GM12801 (cell line): ENCODE data around the gene EEPD1.

ENCODE experiments used
- TF ChIP-seq, protein P1 (sequence below): IDR thresholded peaks from one replicate; pipeline ENCODE4 v1.5.1; 2011; ENCODE audit warnings: control low read depth; ENCODE audit not compliant: insufficient read length; ENCODE audit errors: extremely low read depth

EEPD1 gene

DNA sequence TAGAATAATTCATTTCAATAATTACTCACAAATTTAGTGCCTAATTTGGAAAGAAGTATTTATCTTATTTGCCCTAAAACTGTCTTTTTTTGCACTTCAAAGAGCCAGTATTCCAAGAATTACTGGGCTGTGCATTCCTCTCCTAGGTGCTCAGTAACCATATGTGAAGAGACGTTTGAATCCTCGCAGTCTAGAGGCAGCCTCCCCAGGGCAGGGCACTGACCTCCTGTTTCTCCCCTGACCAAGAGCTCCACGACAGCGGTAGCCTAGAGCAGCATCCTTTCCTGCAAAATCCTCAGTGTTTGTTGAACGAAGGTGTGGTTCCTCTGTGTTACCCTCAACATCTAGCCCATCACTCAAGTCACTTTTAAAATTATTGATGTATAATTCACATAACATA, 113.1 kb downstream of the EEPD1 start:
- TF ChIP-seq, protein P1, sequence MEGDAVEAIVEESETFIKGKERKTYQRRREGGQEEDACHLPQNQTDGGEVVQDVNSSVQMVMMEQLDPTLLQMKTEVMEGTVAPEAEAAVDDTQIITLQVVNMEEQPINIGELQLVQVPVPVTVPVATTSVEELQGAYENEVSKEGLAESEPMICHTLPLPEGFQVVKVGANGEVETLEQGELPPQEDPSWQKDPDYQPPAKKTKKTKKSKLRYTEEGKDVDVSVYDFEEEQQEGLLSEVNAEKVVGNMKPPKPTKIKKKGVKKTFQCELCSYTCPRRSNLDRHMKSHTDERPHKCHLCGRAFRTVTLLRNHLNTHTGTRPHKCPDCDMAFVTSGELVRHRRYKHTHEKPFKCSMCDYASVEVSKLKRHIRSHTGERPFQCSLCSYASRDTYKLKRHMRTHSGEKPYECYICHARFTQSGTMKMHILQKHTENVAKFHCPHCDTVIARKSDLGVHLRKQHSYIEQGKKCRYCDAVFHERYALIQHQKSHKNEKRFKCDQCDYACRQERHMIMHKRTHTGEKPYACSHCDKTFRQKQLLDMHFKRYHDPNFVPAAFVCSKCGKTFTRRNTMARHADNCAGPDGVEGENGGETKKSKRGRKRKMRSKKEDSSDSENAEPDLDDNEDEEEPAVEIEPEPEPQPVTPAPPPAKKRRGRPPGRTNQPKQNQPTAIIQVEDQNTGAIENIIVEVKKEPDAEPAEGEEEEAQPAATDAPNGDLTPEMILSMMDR: no peak

DNA sequence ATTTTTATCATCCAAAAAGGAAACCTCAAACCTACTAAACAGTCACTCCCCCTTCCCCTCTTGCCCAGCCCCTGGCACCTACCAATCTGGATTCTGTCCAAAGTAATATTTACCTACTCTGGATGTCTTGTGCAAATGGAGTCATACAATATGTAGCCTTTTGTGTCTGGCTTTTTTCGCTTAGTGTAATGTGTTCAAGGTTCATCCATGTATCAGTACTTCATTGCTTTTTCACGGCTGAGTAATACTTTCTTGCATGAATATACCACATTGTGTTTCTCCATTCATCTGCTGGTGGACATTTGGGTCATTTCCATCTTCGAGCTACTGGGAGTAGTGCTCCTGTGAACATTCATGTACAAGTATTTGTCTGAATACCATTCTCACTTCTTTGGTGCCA, 113.6 kb downstream of the EEPD1 start:
- TF ChIP-seq, protein P1: no peak

DNA sequence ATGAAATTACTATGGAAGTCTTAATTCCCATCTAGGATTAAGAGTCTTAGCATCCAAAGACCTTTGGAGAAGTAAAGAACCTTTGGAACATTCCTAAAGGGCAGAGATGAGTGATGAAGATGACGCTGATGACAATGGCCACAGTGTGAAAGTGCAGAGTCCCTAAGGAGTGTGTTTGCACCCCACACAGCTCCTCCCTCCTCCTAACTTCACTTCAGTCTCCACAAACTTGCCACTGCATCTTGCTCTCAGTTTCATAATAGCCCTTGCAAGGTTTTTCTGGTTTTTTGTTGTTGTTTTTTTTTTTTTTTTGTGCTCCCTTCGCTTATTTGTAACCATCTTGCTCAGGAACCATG, 119.1 kb downstream of the EEPD1 start:
- TF ChIP-seq, protein P1: no peak

DNA sequence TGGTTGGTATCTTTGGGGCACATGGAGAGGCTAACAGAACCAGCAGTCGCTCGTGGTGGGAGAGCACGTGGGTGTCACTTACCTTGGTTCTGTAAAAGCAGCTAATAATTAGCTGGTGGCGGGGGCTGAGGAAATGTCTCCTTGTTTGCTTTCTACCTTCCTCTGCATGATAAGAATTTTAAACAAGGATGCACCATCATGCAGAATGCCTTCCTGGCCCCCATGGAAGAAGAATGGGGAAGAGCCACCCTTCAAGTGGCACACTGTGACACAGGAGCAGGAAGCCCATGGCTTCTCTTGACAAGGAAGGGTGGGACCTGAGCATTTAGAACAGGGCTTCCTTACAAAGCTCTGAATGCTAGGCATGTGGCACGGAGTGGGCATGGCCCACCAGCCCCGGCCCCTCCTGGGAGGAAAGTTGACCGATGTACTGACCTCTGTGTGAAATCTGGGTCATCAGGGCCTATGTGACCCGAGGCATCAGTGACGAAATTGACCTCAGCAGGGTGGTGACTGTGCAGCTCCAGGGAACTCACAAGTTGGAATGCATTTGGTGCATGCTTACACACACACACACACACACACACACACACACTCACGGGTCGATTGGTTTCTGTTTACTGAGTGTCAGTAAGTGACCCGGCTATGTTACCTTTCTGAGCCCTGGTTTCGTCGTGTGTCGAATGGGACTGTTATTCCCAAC, 119.7 kb downstream of the EEPD1 start:
- TF ChIP-seq, protein P1: no peak

DNA sequence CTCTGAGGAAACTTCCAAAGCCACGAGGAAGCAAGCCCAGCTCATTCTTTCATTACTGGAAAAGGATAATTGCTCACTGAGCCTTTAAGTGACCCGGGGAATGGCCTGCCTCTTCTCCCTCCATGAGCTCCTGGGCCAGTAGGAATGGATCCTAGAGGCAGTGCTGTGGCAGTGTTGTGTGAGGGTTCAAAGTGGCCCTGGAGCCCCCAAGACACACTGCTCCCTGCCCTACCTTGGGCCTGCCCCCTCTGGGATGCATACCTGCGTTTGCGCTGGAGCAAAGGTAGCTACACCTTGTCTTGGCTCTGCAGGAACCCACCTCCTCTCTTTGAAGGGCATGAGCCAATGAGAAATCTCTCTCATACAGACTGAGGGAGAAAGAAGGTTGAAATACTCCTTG, 120.8 kb downstream of the EEPD1 start:
- TF ChIP-seq, protein P1: no peak

DNA sequence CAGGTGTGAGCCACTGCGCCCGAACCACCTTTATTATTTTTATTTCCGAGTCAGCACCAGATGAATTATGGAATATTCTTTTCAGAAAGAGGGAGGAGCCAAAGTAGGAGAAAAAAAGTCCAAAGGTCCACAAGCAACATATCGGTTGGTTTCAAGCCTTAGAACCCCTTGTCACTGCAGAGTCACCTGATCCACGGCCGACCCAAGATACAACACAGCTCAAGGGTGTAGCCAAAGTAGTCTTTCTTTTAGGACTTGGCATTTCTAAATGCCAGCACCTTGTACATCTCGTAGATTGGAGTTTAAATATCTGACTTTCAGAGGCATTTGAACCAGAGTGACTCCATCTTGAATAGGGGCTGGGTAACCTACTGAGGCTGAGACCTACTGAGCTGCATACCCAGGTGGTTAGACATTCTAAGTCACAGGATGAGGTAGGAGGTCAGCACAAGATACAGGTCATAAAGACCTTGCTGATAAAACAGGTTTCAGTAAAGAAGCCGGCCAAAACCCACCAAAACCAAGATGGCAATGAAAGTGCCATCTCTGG, 122.8 kb downstream of the EEPD1 start:
- TF ChIP-seq, protein P1: no peak

DNA sequence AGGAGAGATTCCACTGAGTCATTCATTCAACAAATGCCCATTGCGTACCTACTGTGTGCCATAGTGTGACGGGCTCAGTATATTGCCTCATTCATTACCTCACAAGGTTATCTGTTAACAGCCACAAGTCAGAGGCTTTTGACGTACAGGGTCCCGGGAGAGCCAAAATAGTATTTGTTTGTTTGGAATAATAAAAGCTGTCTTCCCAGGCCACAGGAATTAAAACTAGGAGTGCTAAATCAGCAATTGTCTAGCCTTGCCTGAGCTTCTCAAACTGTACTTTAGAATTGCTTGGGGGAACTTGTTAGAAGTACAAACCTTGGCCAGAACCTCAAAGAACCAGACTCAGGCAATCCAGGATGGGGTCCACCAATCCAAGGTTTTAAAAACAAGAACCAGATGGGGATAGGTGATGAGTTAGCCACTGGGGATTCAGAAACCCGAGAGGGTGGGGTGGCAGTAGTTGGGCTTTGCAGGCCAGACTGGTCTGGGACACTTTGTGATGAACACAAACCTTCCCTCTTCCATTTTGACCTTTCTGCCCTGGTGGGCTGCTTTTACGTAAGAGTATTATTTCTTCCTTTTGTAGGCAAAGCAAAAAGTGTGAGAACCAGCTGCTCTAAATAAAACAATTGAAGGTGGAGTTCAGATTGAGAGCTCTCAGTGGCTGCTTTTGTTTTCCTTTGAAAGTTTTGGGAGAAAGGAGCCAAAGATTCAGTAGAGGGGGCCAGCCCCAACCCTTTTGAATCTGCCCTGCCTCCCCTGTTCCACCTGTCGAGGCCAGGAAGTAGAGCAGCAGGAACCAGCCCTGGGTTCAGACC, 123.6 kb downstream of the EEPD1 start:
- TF ChIP-seq, protein P1: no peak
